SH-SY5Y (cell line): ENCODE data around the gene KIAA0408.

Source experiments
- GATA2 ChIP-seq: IDR thresholded peaks from 2 replicates; pipeline ENCODE4 v1.6.1; 2011; ENCODE audit warnings: mild to moderate bottlenecking, low read depth, low read length
- GATA3 ChIP-seq: IDR thresholded peaks from 2 replicates; pipeline ENCODE4 v1.6.1; 2011; ENCODE audit warnings: low read depth, mild to moderate bottlenecking, low read length, moderate library complexity

GRCh38 chr6:127475823-127476176 lies 16.6 kb upstream of the KIAA0408 start:
- TF ChIP-seq GATA2 (no peak), GATA3 (no peak)
